IMR-90 (cell line): ENCODE data around the gene AJM1. TPM values are rescaled to one million over a fixed set of nuclear protein-coding genes. Genes with fewer than 3 reads are reported as not detected.

ENCODE experiments used
- ATAC-seq: fragments of 200-7000 bp; cut with Tn5 transposase; 2 replicates; pipeline ENCODE4 v1.9.1; 2020; ENCODE audit warnings: low read depth, mild to moderate bottlenecking, moderate library complexity
- BruUV-seq: library from RNA; stranded (reverse); fragments of 400-500 nt; replicated peaks from 2 replicates; lab custom pipeline; 2021; lab: Mats Ljungman, UMichigan
- CTCF ChIA-PET: fragments of 300-600 bp; formaldehyde crosslinking; extraction: SDS; loops from one replicate; lab custom pipeline; 2021; ENCODE audit warnings: antibody characterized with exemption; lab: Yijun Ruan, JAX
- POLR2A ChIA-PET: fragments of 300-600 bp; sonication (Branson Sonifier 250); formaldehyde crosslinking; loops from one replicate; lab custom pipeline; 2022; ENCODE audit warnings: antibody characterized with exemption; ENCODE audit not compliant: unreplicated experiment; lab: Charles Lee
- DNase-seq: peaks from one replicate; pipeline ENCODE4 v3.0.0; 2013
- H2AFZ ChIP-seq: replicated peaks from 2 replicates; pipeline ENCODE3; 2013; ENCODE audit warnings: low read length, mild to moderate bottlenecking; ENCODE audit not compliant: poor library complexity
- H2AK5ac ChIP-seq: 2 replicates; pipeline ENCODE4 v1.6.1; 2013; ENCODE audit warnings: low read depth, low read length, inconsistent platforms
- H2AK9ac ChIP-seq: replicated peaks from 2 replicates; pipeline ENCODE3; 2013; ENCODE audit warnings: mild to moderate bottlenecking, low read depth, low read length, moderate library complexity; ENCODE audit not compliant: poor library complexity
- H2BK120ac ChIP-seq: 2 replicates; pipeline ENCODE4 v1.6.1; 2013; ENCODE audit warnings: low read depth, low read length, inconsistent platforms
- H2BK15ac ChIP-seq: 3 replicates; pipeline ENCODE4 v1.6.1; 2013; ENCODE audit warnings: low read depth, low read length, inconsistent platforms
- H2BK20ac ChIP-seq: 2 replicates; pipeline ENCODE4 v1.6.1; 2013; ENCODE audit warnings: low read depth, mild to moderate bottlenecking, inconsistent platforms, low read length, moderate library complexity
- H2BK5ac ChIP-seq: 2 replicates; pipeline ENCODE4 v1.6.1; 2013; ENCODE audit warnings: mild to moderate bottlenecking, low read depth, low read length, inconsistent platforms; ENCODE audit not compliant: poor library complexity, severe bottlenecking
- H3K14ac ChIP-seq: replicated peaks from 2 replicates; pipeline ENCODE4 v1.6.1; 2013; ENCODE audit warnings: low read depth, low read length, inconsistent platforms
- H3K18ac ChIP-seq: 2 replicates; pipeline ENCODE4 v1.6.1; 2013; ENCODE audit warnings: low read depth, low read length, control low read depth
- H3K23ac ChIP-seq: 2 replicates; pipeline ENCODE4 v1.6.1; 2013; ENCODE audit warnings: low read depth, low read length, inconsistent platforms
- H3K27ac ChIP-seq: 2 replicates; pipeline ENCODE4 v1.5.1; 2013; ENCODE audit warnings: mild to moderate bottlenecking, control low read depth, low read length; ENCODE audit not compliant: insufficient read depth
- H3K27me3 ChIP-seq: 2 replicates; pipeline ENCODE4 v1.6.1; 2013; ENCODE audit warnings: low read length; ENCODE audit not compliant: control insufficient read depth, insufficient read depth
- H3K36me3 ChIP-seq: 2 replicates; pipeline ENCODE4 v1.6.1; 2013; ENCODE audit warnings: low read length, mixed read lengths; ENCODE audit not compliant: control insufficient read depth, insufficient read depth
- H3K4ac ChIP-seq: 2 replicates; pipeline ENCODE4 v1.6.1; 2013; ENCODE audit warnings: low read depth, low read length, inconsistent platforms
- H3K4me1 ChIP-seq: 2 replicates; pipeline ENCODE4 v1.6.1; 2013; ENCODE audit warnings: low read length, mixed read lengths; ENCODE audit not compliant: control insufficient read depth, insufficient read depth
- H3K4me2 ChIP-seq: 2 replicates; pipeline ENCODE4 v1.6.1; 2013; ENCODE audit warnings: low read depth, mild to moderate bottlenecking, control low read depth, low read length, moderate library complexity
- H3K4me3 ChIP-seq: 2 replicates; pipeline ENCODE4 v1.5.1; 2013; ENCODE audit warnings: low read depth, mild to moderate bottlenecking, control low read depth, low read length, moderate library complexity; ENCODE audit not compliant: insufficient read depth
- H3K56ac ChIP-seq: 2 replicates; pipeline ENCODE4 v1.6.1; 2013; ENCODE audit warnings: low read length, inconsistent platforms; ENCODE audit not compliant: insufficient read depth; ENCODE audit errors: extremely low read depth
- H3K79me1 ChIP-seq, 2 experiments: 2 replicates each; pipeline ENCODE4 v1.6.1; 2013; ENCODE audit warnings: low read length in 2 of 2, inconsistent platforms in 1 of 2, low read depth in 1 of 2
- H3K9ac ChIP-seq: 2 replicates; pipeline ENCODE4 v1.6.1; 2013; ENCODE audit warnings: low read depth, low read length, control low read depth
- H3K9me1 ChIP-seq: 2 replicates; pipeline ENCODE4 v1.6.1; 2013; ENCODE audit warnings: low read length, inconsistent platforms; ENCODE audit not compliant: insufficient read depth
- H3K9me3 ChIP-seq: 2 replicates; pipeline ENCODE4 v1.6.1; 2013; ENCODE audit warnings: low read length; ENCODE audit not compliant: control insufficient read depth, insufficient read depth
- H4K20me1 ChIP-seq: 2 replicates; pipeline ENCODE4 v1.6.1; 2013; ENCODE audit warnings: low read length, inconsistent platforms; ENCODE audit not compliant: insufficient read depth
- H4K5ac ChIP-seq: 2 replicates; pipeline ENCODE4 v1.6.1; 2013; ENCODE audit warnings: mild to moderate bottlenecking, low read depth, low read length, control low read depth
- H4K8ac ChIP-seq, 2 experiments: 2 replicates each; pipeline ENCODE4 v1.6.1; 2013; ENCODE audit warnings: low read depth in 2 of 2, low read length in 2 of 2, control low read depth in 1 of 2, inconsistent platforms in 1 of 2
- H4K91ac ChIP-seq: 2 replicates; pipeline ENCODE4 v1.6.1; 2013; ENCODE audit warnings: low read depth, low read length, inconsistent platforms; ENCODE audit not compliant: insufficient read depth
- CEBPB ChIP-seq: IDR thresholded peaks from 2 replicates; pipeline ENCODE4 v1.6.1; 2012; ENCODE audit warnings: low read depth, low read length, improper control_type of control experiment
- CHD1 ChIP-seq: IDR thresholded peaks from 2 replicates; pipeline ENCODE4 v1.6.1; 2012; ENCODE audit warnings: low read depth, low read length, improper control_type of control experiment
- FOS ChIP-seq: fragments of 150-350 bp; IDR thresholded peaks from 2 replicates; pipeline ENCODE4 v1.6.1; 2016; ENCODE audit warnings: low read depth, low read length
- MXI1 ChIP-seq: IDR thresholded peaks from 2 replicates; pipeline ENCODE4 v1.6.1; 2012; ENCODE audit warnings: low read depth, mild to moderate bottlenecking, low read length, moderate library complexity, borderline replicate concordance
- POLR2A ChIP-seq: IDR thresholded peaks from 2 replicates; pipeline ENCODE4 v1.6.1; 2012; ENCODE audit warnings: mild to moderate bottlenecking, low read depth, low read length
- RCOR1 ChIP-seq: IDR thresholded peaks from 2 replicates; pipeline ENCODE4 v1.6.1; 2012; ENCODE audit warnings: mild to moderate bottlenecking, low read length, improper control_type of control experiment; ENCODE audit not compliant: insufficient replicate concordance
- RFX5 ChIP-seq: IDR thresholded peaks from 2 replicates; pipeline ENCODE4 v1.8.0; 2012; ENCODE audit warnings: low read depth, mild to moderate bottlenecking, low read length, moderate library complexity
- WGBS, 2 experiments: methylation state at CpG; one replicate each; pipeline versions ENCODE4 v1.1.5 to v1.1.7; 2013; ENCODE audit warnings: missing lambda C conversion rate in 2 of 2; ENCODE audit not compliant: insufficient read length in 1 of 2; ENCODE audit errors: extremely low coverage in 2 of 2; 5-methylcytosine and 5-hydroxymethylcytosine counted together
- dilution Hi-C: fragments of 300-500 bp; cut with HindIII; formaldehyde crosslinking; loops from one replicate; pipeline ENCODE4 v1.14.3; 2018; ENCODE audit warnings: low sequenced_read_pairs; ENCODE audit not compliant: unreplicated experiment
- in situ Hi-C: fragments of 300-500 bp; cut with MboI; formaldehyde crosslinking; loops from 3 replicates; pipeline ENCODE4 v1.14.3; 2019; ENCODE audit warnings: low sequenced_read_pairs, inconsistent platforms, mixed read lengths
- intact Hi-C: fragments of 100-400 bp; cut with micrococcal nuclease; formaldehyde crosslinking; loops from 2 replicates; pipeline ENCODE4 v1.10.0; 2022
- polyA plus RNA-seq, 3 experiments: library from polyadenylated mRNA; depleted of rRNA; stranded (reverse); fragments of >200 nt; gene quantifications; 2 replicates each; pipeline ENCODE4 v1.2.3, GENCODE V29; 2012; ENCODE audit warnings: low replicate concordance in 1 of 3
- total RNA-seq: library from RNA; depleted of rRNA; stranded (reverse); fragments of >200 nt; gene quantifications from 2 replicates; pipeline ENCODE4 v1.2.3, GENCODE V29; 2012
- TF ChIP-seq, protein P1 (sequence below): fragments of 150-350 bp; IDR thresholded peaks from 2 replicates; pipeline ENCODE4 v1.6.1; 2016; ENCODE audit warnings: low read depth, mild to moderate bottlenecking, low read length, moderate library complexity, borderline replicate concordance
- TF ChIP-seq, protein P2 (sequence below): conservative IDR thresholded peaks from 2 replicates; pipeline ENCODE4 v1.5.1; 2012; ENCODE audit warnings: mild to moderate bottlenecking, low read depth, low read length, improper control_type of control experiment

Gene AJM1
- total and polyA plus RNA-seq, 2 of the 4 experiments (the other 2 are of a cell fraction) = 0.18 to 1.5 TPM

DNA sequence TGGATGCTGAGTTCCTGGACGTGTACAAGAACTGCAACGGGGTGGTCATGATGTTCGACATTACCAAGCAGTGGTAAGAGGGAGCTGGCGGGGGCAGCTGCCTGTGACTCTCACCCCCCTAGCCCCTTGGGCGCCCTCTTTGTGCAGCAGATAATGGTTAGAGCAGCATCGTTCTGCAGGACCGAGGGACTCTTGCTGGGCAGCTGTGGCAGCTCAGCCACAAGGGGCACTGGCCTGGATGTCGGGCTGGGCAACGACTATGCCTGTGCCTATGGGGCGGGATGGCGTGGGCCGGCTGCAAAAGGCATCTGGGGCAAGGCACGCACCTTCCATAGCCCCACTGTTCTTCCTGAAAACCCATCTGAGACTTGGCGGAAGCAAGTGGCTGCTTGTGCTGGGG is 12.9 kb upstream of the AJM1 start:
- H3K4me2 ChIP-seq = no peak overlapping the region
- H2AFZ ChIP-seq = no peak overlapping the region
- H3K18ac ChIP-seq = no peak overlapping the region
- no peak overlapping the region for H4K91ac ChIP-seq
- H4K5ac ChIP-seq = no peak overlapping the region
- no peaks in the 10 kb centered on the region for H3K27me3 ChIP-seq
- no peak overlapping the region for H4K8ac ChIP-seq
- peaks cover 3% of the 10 kb centered on the region in 2 experiments; a peak in 1 of 4 replicates for H3K79me1 ChIP-seq
- no peaks in the 10 kb centered on the region; the same call in 1 of the 2 replicates for H4K20me1 ChIP-seq
- no peak overlapping the region for H3K27ac ChIP-seq
- H3K4me3 ChIP-seq = no peak overlapping the region
- no peak overlapping the region for H2BK120ac ChIP-seq
- POLR2A ChIA-PET = no interaction called here
- no peak overlapping the region for H2AK9ac ChIP-seq
- H3K23ac ChIP-seq = no peak overlapping the region
- H3K14ac ChIP-seq = no peak overlapping the region
- no peaks in the 10 kb centered on the region for H3K9me1 ChIP-seq
- TF ChIP-seq CEBPB = no peak
- TF ChIP-seq, protein P1, sequence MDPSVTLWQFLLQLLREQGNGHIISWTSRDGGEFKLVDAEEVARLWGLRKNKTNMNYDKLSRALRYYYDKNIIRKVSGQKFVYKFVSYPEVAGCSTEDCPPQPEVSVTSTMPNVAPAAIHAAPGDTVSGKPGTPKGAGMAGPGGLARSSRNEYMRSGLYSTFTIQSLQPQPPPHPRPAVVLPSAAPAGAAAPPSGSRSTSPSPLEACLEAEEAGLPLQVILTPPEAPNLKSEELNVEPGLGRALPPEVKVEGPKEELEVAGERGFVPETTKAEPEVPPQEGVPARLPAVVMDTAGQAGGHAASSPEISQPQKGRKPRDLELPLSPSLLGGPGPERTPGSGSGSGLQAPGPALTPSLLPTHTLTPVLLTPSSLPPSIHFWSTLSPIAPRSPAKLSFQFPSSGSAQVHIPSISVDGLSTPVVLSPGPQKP = no peak
- TF ChIP-seq RFX5 = no peak
- TF ChIP-seq, protein P2, sequence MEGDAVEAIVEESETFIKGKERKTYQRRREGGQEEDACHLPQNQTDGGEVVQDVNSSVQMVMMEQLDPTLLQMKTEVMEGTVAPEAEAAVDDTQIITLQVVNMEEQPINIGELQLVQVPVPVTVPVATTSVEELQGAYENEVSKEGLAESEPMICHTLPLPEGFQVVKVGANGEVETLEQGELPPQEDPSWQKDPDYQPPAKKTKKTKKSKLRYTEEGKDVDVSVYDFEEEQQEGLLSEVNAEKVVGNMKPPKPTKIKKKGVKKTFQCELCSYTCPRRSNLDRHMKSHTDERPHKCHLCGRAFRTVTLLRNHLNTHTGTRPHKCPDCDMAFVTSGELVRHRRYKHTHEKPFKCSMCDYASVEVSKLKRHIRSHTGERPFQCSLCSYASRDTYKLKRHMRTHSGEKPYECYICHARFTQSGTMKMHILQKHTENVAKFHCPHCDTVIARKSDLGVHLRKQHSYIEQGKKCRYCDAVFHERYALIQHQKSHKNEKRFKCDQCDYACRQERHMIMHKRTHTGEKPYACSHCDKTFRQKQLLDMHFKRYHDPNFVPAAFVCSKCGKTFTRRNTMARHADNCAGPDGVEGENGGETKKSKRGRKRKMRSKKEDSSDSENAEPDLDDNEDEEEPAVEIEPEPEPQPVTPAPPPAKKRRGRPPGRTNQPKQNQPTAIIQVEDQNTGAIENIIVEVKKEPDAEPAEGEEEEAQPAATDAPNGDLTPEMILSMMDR = no peak
- no peak for TF ChIP-seq RCOR1
- TF ChIP-seq POLR2A = no peak
- no peak for TF ChIP-seq CHD1
- TF ChIP-seq MXI1 = no peak
- TF ChIP-seq FOS = no peak
- no peak overlapping the region for H2BK20ac ChIP-seq
- in situ Hi-C loops (no loop called here), intact Hi-C loops (no loop called here), dilution Hi-C loops (no loop called here)
- no peak overlapping the region for H3K4ac ChIP-seq
- WGBS, 2 experiments = 96% methylated on average over 4 of the region's 14 CpGs; no CpG with 5 or more reads in 1 of the 2 experiments
- BruUV-seq = no TSS peak
- CTCF ChIA-PET = interaction anchor here (0.5 kb wide), 1 partner anchor 53 kb away, joined by 3 read pairs; no protein-coding TSS in a partner anchor
- DNase-seq (no peak), ATAC-seq (no peak)
- no peak overlapping the region for H2BK15ac ChIP-seq
- H2BK5ac ChIP-seq = no peak overlapping the region
- H3K36me3 ChIP-seq = peaks cover 67% of the 10 kb centered on the region
- no peak overlapping the region for H3K56ac ChIP-seq
- no peaks in the 10 kb centered on the region for H3K4me1 ChIP-seq
- H2AK5ac ChIP-seq = no peak overlapping the region
- H3K9me3 ChIP-seq = no peaks in the 10 kb centered on the region
- H3K9ac ChIP-seq = no peak overlapping the region
